Hepatocyte (in vitro differentiated cells): ENCODE measurements around the gene AKAP14. TPM values are rescaled to one million over a fixed set of nuclear protein-coding genes. Genes with fewer than 3 reads are reported as not detected.
"Not testable (repeated sequence)": the region's sequence is repeated elsewhere in the genome, so short reads cannot be mapped to it uniquely, and the experiment has no call there.

Source experiments
- DNase-seq: peaks from one replicate; pipeline ENCODE4 v3.0.0-alpha.2; 2016; ENCODE audit warnings: low spot score
- H2AFZ ChIP-seq: fragments of 200-600 bp; sonication (generic); 2 replicates; pipeline ENCODE4 v1.6.0; 2016; ENCODE audit warnings: antibody characterized with exemption, mild to moderate bottlenecking
- H3K27ac ChIP-seq: fragments of 200-600 bp; sonication (generic); 2 replicates; pipeline ENCODE4 v1.5.1; 2016; ENCODE audit warnings: mild to moderate bottlenecking
- H3K27me3 ChIP-seq: fragments of 200-600 bp; sonication (generic); 2 replicates; pipeline ENCODE4 v1.6.1; 2016
- H3K36me3 ChIP-seq: fragments of 200-600 bp; sonication (generic); replicated peaks from 2 replicates; pipeline ENCODE4 v1.5.1; 2016; ENCODE audit warnings: low read depth; ENCODE audit not compliant: insufficient read depth
- H3K4me1 ChIP-seq: fragments of 200-600 bp; sonication (generic); 2 replicates; pipeline ENCODE4 v1.5.1; 2016; ENCODE audit warnings: mild to moderate bottlenecking, moderate library complexity; ENCODE audit not compliant: insufficient read depth
- H3K4me2 ChIP-seq: fragments of 200-600 bp; sonication (generic); 2 replicates; pipeline ENCODE4 v1.6.0; 2016
- H3K4me3 ChIP-seq: fragments of 200-600 bp; sonication (generic); 2 replicates; pipeline ENCODE4 v1.5.1; 2016; ENCODE audit warnings: mild to moderate bottlenecking
- H3K79me2 ChIP-seq: fragments of 200-600 bp; sonication (generic); 2 replicates; pipeline ENCODE4 v1.6.0; 2017; ENCODE audit warnings: mild to moderate bottlenecking
- H3K9me2 ChIP-seq: fragments of 200-600 bp; sonication (generic); replicated peaks from 2 replicates; pipeline ENCODE4 v1.6.0; 2017; ENCODE audit warnings: mild to moderate bottlenecking; ENCODE audit not compliant: insufficient read depth
- H3K9me3 ChIP-seq: fragments of 200-600 bp; sonication (generic); 2 replicates; pipeline ENCODE4 v1.5.1; 2016; ENCODE audit warnings: low read depth, mild to moderate bottlenecking
- H4K20me1 ChIP-seq: fragments of 200-600 bp; sonication (generic); 2 replicates; pipeline ENCODE4 v1.6.0; 2016; ENCODE audit warnings: mild to moderate bottlenecking; ENCODE audit not compliant: insufficient read depth, poor library complexity, severe bottlenecking
- EZH2 ChIP-seq: fragments of 200-600 bp; sonication (generic); IDR thresholded peaks from 2 replicates; pipeline ENCODE4 v1.6.1; 2016; ENCODE audit warnings: antibody characterized with exemption, mild to moderate bottlenecking, borderline replicate concordance
- EZH2phosphoT487 ChIP-seq: fragments of 200-600 bp; sonication (generic); IDR thresholded peaks from one replicate; pipeline ENCODE4 v1.6.1; 2018; ENCODE audit warnings: antibody characterized with exemption, mild to moderate bottlenecking, low read depth, moderate library complexity; ENCODE audit not compliant: unreplicated experiment, severe bottlenecking
- WGBS: methylation state at CpG from one replicate; pipeline ENCODE4 v1.1.6; 2016; ENCODE audit warnings: low lambda C conversion rate; ENCODE audit errors: missing lambda C conversion rate; 5-methylcytosine and 5-hydroxymethylcytosine counted together
- polyA plus RNA-seq: library from polyadenylated mRNA; unstranded; fragments of >200 nt; fragmentation: Nextera tagmentation; extraction: Ambion mirVana; gene quantifications from 2 replicates; pipeline ENCODE4 v1.2.1, GENCODE V29; 2016
- total RNA-seq: library from RNA; depleted of rRNA; stranded (reverse); fragments of >200 nt; gene quantifications from 2 replicates; pipeline ENCODE4 v1.2.3, GENCODE V29; 2014
- TF ChIP-seq, protein P1 (sequence below): fragments of 200-600 bp; sonication (generic); IDR thresholded peaks from 2 replicates; pipeline ENCODE4 v1.5.1; 2016; ENCODE audit warnings: antibody characterized with exemption, mild to moderate bottlenecking; ENCODE audit not compliant: poor library complexity

AKAP14 gene
- total and polyA plus RNA-seq, 2 experiments from 2014 or later, result not detected

DNA sequence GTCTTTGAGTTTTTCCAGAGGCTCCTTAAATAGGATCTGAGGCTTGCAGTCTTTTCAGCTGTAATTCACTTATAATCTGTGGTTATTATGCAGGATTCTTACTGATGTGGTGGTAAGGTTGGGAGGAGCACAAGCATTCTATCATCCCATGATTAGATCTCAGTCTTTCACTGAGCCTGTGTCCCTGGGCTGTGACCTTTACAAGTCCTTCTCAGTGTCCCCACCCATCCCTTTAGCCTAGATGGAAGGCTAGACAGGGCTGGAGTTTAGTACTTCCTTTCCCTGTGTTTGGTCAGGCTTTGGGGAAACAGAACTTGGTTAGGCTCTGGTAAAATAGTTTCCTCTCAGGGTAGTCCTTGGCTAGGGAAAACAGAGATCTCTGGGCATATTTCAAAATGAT is 64.9 kb downstream of the AKAP14 start:
- Histone ChIP-seq H3K4me2 (no peak overlapping the region), H3K9me2 (no peaks in the 10 kb centered on the region), H3K9me3 (no peaks in the 10 kb centered on the region), H3K27ac (no peak overlapping the region), H3K4me3 (no peak overlapping the region), H3K36me3 (no peaks in the 10 kb centered on the region), H2AFZ (no peak overlapping the region), H3K79me2 (no peaks in the 10 kb centered on the region), H4K20me1 (no peaks in the 10 kb centered on the region), H3K4me1 (no peaks in the 10 kb centered on the region), H3K27me3 (no peaks in the 10 kb centered on the region)
- TF ChIP-seq, protein P1, sequence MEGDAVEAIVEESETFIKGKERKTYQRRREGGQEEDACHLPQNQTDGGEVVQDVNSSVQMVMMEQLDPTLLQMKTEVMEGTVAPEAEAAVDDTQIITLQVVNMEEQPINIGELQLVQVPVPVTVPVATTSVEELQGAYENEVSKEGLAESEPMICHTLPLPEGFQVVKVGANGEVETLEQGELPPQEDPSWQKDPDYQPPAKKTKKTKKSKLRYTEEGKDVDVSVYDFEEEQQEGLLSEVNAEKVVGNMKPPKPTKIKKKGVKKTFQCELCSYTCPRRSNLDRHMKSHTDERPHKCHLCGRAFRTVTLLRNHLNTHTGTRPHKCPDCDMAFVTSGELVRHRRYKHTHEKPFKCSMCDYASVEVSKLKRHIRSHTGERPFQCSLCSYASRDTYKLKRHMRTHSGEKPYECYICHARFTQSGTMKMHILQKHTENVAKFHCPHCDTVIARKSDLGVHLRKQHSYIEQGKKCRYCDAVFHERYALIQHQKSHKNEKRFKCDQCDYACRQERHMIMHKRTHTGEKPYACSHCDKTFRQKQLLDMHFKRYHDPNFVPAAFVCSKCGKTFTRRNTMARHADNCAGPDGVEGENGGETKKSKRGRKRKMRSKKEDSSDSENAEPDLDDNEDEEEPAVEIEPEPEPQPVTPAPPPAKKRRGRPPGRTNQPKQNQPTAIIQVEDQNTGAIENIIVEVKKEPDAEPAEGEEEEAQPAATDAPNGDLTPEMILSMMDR, result no peak
- TF ChIP-seq EZH2phosphoT487 (no peak), EZH2 (no peak)
- DNase-seq, result no peak

DNA sequence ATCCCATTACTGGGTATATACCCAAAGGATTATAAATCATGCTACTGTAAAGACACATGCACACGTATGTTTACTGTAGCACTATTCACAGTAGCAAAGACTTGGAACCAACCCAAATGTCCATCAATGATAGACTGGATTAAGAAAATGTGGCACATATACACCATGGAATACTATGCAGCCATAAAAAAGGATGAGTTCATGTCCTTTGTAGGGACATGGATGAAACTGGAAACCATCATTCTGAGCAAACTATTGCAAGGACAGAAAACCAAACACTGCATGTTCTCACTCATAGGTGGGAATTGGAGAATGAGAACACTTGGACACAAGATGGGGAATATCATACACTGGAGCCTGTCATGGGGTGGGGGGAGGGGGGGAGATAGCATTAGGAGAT is 71.1 kb downstream of the AKAP14 start:
- not testable (repeated sequence) for H3K4me2 ChIP-seq, H3K27ac ChIP-seq, H3K9me2 ChIP-seq, H3K4me1 ChIP-seq, H3K9me3 ChIP-seq, DNase-seq, H3K79me2 ChIP-seq, H3K27me3 ChIP-seq, H3K4me3 ChIP-seq, H3K36me3 ChIP-seq, H4K20me1 ChIP-seq, H2AFZ ChIP-seq
- 89% methylated on average over 1 of the region's 1 CpG for WGBS

Other genes starting within 250 kb of the AKAP14 start
- gene SEPTIN6, start 202.7 kb upstream of the AKAP14 start, total RNA-seq, result 24.7 and 31.4 TPM in 2 replicates
- gene SEPTIN6, start 202.7 kb upstream of the AKAP14 start, polyA plus RNA-seq, result 21.3 and 25.3 TPM in 2 replicates
- 0.24 and 1.00 TPM in 2 replicates for gene SOWAHD, start 137.3 kb upstream of the AKAP14 start, total RNA-seq
- 1.3 and 2.0 TPM in 2 replicates for gene SOWAHD, start 137.3 kb upstream of the AKAP14 start, polyA plus RNA-seq
- gene RPL39, start 104.3 kb upstream of the AKAP14 start, total RNA-seq, result 6,564 and 8,635 TPM in 2 replicates
- 647 and 687 TPM in 2 replicates for gene RPL39, start 104.3 kb upstream of the AKAP14 start, polyA plus RNA-seq
- 3.3 and 4.3 TPM in 2 replicates for gene UPF3B, start 42.9 kb upstream of the AKAP14 start, total RNA-seq
- 6.7 and 11.0 TPM in 2 replicates for gene UPF3B, start 42.9 kb upstream of the AKAP14 start, polyA plus RNA-seq
- 19.7 and 25.8 TPM in 2 replicates for gene RNF113A, start 24.2 kb upstream of the AKAP14 start, total RNA-seq
- gene RNF113A, start 24.2 kb upstream of the AKAP14 start, polyA plus RNA-seq, result 14.1 and 19.7 TPM in 2 replicates
- 68.3 and 84.4 TPM in 2 replicates for gene NDUFA1, start 24.1 kb upstream of the AKAP14 start, total RNA-seq
- gene NDUFA1, start 24.1 kb upstream of the AKAP14 start, polyA plus RNA-seq, result 321 and 324 TPM in 2 replicates
- 7.1 and 7.7 TPM in 2 replicates for gene NKAP, start 47.9 kb downstream of the AKAP14 start, total RNA-seq
- 4.3 and 4.4 TPM in 2 replicates for gene NKAP, start 47.9 kb downstream of the AKAP14 start, polyA plus RNA-seq
- not detected in 2 replicates for gene RHOXF2B, start 181.8 kb downstream of the AKAP14 start, total RNA-seq
- not detected in 2 replicates for gene RHOXF2B, start 181.8 kb downstream of the AKAP14 start, polyA plus RNA-seq
- 0.80 TPM in 1 of 2 replicates, not detected in the other for gene RHOXF1, start 220.0 kb downstream of the AKAP14 start, total RNA-seq
- 0.35 TPM in 1 of 2 replicates, not detected in the other for gene RHOXF1, start 220.0 kb downstream of the AKAP14 start, polyA plus RNA-seq